Esophagus squamous epithelium (tissue), 4 donors: ENCODE measurements around the gene RPL15.

Experiments
- POLR2A ChIP-seq, 4 donors: fragments of 450-650 bp; IDR thresholded peaks; one replicate each; pipeline ENCODE4 v1.6.1; 2017; ENCODE audit warnings: antibody characterized with exemption in 4 of 4, mild to moderate bottlenecking in 4 of 4, moderate library complexity in 3 of 4
- TF ChIP-seq, protein P1 (sequence below), 6 experiments: fragments of 450-650 bp in 4 of 6; fragments of 200-600 bp in 2 of 6; sonication (generic) in 2 of 6; IDR thresholded peaks; one replicate each; pipeline ENCODE4 v1.5.1; 2016 to 2019; ENCODE audit warnings: antibody characterized with exemption in 6 of 6, mild to moderate bottlenecking in 4 of 6, moderate library complexity in 4 of 6

DNA sequence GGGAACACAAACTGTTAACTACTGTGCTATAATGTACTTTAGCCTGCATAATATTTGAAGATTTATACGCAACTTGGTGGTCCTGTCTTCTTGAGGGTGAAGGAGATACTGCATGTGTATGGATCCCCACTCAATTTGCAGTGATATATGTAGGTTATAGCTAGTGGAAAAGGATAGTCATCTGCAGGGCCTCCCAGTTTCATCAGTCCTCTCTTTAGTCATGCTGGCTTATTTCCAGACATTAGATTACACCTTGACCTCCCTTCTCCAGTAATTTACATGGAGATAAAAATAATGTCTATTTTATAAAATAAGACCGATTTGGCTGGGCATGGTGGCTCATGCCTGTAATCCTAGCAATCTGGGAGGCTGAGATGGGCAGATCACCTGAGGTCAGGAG is 31.8 kb downstream of the RPL15 start:
- TF ChIP-seq, protein P1, sequence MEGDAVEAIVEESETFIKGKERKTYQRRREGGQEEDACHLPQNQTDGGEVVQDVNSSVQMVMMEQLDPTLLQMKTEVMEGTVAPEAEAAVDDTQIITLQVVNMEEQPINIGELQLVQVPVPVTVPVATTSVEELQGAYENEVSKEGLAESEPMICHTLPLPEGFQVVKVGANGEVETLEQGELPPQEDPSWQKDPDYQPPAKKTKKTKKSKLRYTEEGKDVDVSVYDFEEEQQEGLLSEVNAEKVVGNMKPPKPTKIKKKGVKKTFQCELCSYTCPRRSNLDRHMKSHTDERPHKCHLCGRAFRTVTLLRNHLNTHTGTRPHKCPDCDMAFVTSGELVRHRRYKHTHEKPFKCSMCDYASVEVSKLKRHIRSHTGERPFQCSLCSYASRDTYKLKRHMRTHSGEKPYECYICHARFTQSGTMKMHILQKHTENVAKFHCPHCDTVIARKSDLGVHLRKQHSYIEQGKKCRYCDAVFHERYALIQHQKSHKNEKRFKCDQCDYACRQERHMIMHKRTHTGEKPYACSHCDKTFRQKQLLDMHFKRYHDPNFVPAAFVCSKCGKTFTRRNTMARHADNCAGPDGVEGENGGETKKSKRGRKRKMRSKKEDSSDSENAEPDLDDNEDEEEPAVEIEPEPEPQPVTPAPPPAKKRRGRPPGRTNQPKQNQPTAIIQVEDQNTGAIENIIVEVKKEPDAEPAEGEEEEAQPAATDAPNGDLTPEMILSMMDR (IDR thresholded peaks at IDR 0.05) = no peak
- TF ChIP-seq POLR2A (IDR thresholded peaks at IDR 0.05) = no peak
